B cell (primary cell): ENCODE results near the gene TRNP1. TPM values are rescaled to one million over a fixed set of nuclear protein-coding genes. Genes with fewer than 3 reads are reported as not detected.

Experiments
- ATAC-seq: fragments of 200-7000 bp; cut with Tn5 transposase; one replicate; pipeline ENCODE4 v1.10.0; 2021; ENCODE audit warnings: low read depth, mild to moderate bottlenecking, moderate number of reproducible peaks, moderate library complexity
- CTCF ChIA-PET: fragments of 350-600 bp; sonication (Branson Sonifier 250); formaldehyde crosslinking; loops from one replicate; lab custom pipeline; 2021; ENCODE audit warnings: antibody characterized with exemption, inconsistent platforms; lab: Charles Lee
- POLR2A ChIA-PET: fragments of 350-600 bp; sonication (Branson Sonifier 250); formaldehyde crosslinking; loops from one replicate; lab custom pipeline; 2021; ENCODE audit warnings: antibody characterized with exemption; lab: Charles Lee
- DNase-seq: peaks from one replicate; pipeline ENCODE4 v3.0.0; 2013
- H2AFZ ChIP-seq: 2 replicates; pipeline ENCODE4 v1.6.1; 2012; ENCODE audit warnings: mild to moderate bottlenecking, low read depth, low read length; ENCODE audit not compliant: insufficient read depth, poor library complexity, severe bottlenecking
- H3K27ac ChIP-seq, 2 donors: 1 replicate in 1 of 2; 2 replicates in 1 of 2; pipeline ENCODE4 v1.5.1; 2012 to 2013; ENCODE audit warnings: low read length in 2 of 2, mild to moderate bottlenecking in 2 of 2, moderate library complexity in 1 of 2
- H3K27me3 ChIP-seq, 4 experiments: fragments of 200-600 bp in 1 of 4; sonication (generic) in 1 of 4; replicated peaks in 1 of 4; 1 replicate in 2 of 4; 2 replicates in 2 of 4; pipeline versions ENCODE4 v1.6.1 to v1.7.0; 2013 to 2016; ENCODE audit warnings: low read length in 3 of 4, mild to moderate bottlenecking in 2 of 4, mixed read lengths in 1 of 4, moderate library complexity in 1 of 4; ENCODE audit not compliant: insufficient read depth in 4 of 4, control insufficient read depth in 3 of 4; ENCODE audit errors: control extremely low read depth in 1 of 4
- H3K36me3 ChIP-seq, 2 experiments: replicated peaks in 1 of 2; 1 replicate in 1 of 2; 2 replicates in 1 of 2; pipeline versions ENCODE4 v1.6.1 to v1.7.1; 2013; ENCODE audit warnings: low read length in 1 of 2; ENCODE audit not compliant: insufficient read depth in 2 of 2, control insufficient read depth in 1 of 2; ENCODE audit errors: control extremely low read depth in 1 of 2, extremely low read depth in 1 of 2
- H3K4me1 ChIP-seq, 2 donors: fragments of 200-600 bp in 1 of 2; sonication (generic) in 1 of 2; 1 replicate in 1 of 2; 2 replicates in 1 of 2; pipeline versions ENCODE4 v1.5.1 to v1.6.1; 2013 to 2017; ENCODE audit warnings: low read length in 2 of 2; ENCODE audit not compliant: control insufficient read depth in 2 of 2, insufficient read depth in 2 of 2
- H3K4me2 ChIP-seq: replicated peaks from 2 replicates; pipeline ENCODE3; 2012; ENCODE audit warnings: mild to moderate bottlenecking, low read depth, low read length; ENCODE audit not compliant: poor library complexity, severe bottlenecking
- H3K4me3 ChIP-seq, 5 experiments: fragments of 200-600 bp in 1 of 5; sonication (generic) in 1 of 5; 1 replicate in 3 of 5; 2 replicates in 2 of 5; pipeline versions ENCODE4 v1.5.1 to v1.7.0; 2011 to 2016; ENCODE audit warnings: low read length in 4 of 5, mild to moderate bottlenecking in 4 of 5, low read depth in 2 of 5, control low read depth in 1 of 5, moderate library complexity in 1 of 5; ENCODE audit not compliant: insufficient read depth in 1 of 5; ENCODE audit errors: control extremely low read depth in 1 of 5, extremely low read depth in 1 of 5
- H3K79me2 ChIP-seq: fragments of 200-600 bp; sonication (generic); one replicate; pipeline ENCODE4 v1.6.0; 2016; ENCODE audit warnings: low read length; ENCODE audit not compliant: control insufficient read depth, insufficient read depth
- H3K9ac ChIP-seq: fragments of 200-600 bp; sonication (generic); 2 replicates; pipeline ENCODE4 v1.6.1; 2017; ENCODE audit warnings: mild to moderate bottlenecking, low read length, moderate library complexity
- H3K9me3 ChIP-seq, 3 donors: one replicate each; pipeline versions ENCODE4 v1.6.1 to v1.7.1; 2013; ENCODE audit warnings: low read length in 2 of 3; ENCODE audit not compliant: control insufficient read depth in 2 of 3, insufficient read depth in 1 of 3; ENCODE audit errors: control extremely low read depth in 1 of 3
- H4K20me1 ChIP-seq: 2 replicates; pipeline ENCODE4 v1.6.0; 2012; ENCODE audit warnings: mild to moderate bottlenecking, low read length; ENCODE audit not compliant: insufficient read depth, control insufficient read depth, poor library complexity, severe bottlenecking
- H3K27ac Mint-ChIP-seq: one replicate; pipeline ENCODE4 v1.8.0; 2021; ENCODE audit warnings: mixed read lengths
- H3K27me3 Mint-ChIP-seq: one replicate; pipeline ENCODE4 v1.8.0; 2021; ENCODE audit warnings: mixed read lengths
- H3K4me1 Mint-ChIP-seq: one replicate; pipeline ENCODE4 v1.8.0; 2021; ENCODE audit warnings: mixed read lengths
- H3K4me3 Mint-ChIP-seq: one replicate; pipeline ENCODE4 v1.8.0; 2021; ENCODE audit warnings: mixed read lengths
- H3K9me3 Mint-ChIP-seq: one replicate; pipeline ENCODE4 v1.8.0; 2022; ENCODE audit warnings: mixed read lengths; ENCODE audit not compliant: insufficient read depth
- EZH2 ChIP-seq: IDR thresholded peaks from 2 replicates; pipeline ENCODE4 v1.6.1; 2012; ENCODE audit warnings: borderline replicate concordance, low read depth, mild to moderate bottlenecking, moderate library complexity, low read length; ENCODE audit not compliant: insufficient read depth, poor library complexity, severe bottlenecking
- WGBS: methylation state at CpG from one replicate; pipeline ENCODE4 v1.1.5; 2013; ENCODE audit warnings: missing lambda C conversion rate; ENCODE audit not compliant: insufficient coverage; 5-methylcytosine and 5-hydroxymethylcytosine counted together
- intact Hi-C: fragments of 100-400 bp; cut with micrococcal nuclease; formaldehyde crosslinking; loops from one replicate; pipeline ENCODE4 v1.10.0; 2022
- polyA plus RNA-seq: library from polyadenylated mRNA; depleted of rRNA; stranded (reverse); fragments of >200 nt; gene quantifications from 2 replicates; pipeline ENCODE4 v1.2.3, GENCODE V29; 2012
- total RNA-seq, 2 donors: library from RNA; stranded (reverse); fragments of 120-200 nt in 1 of 2; gene quantifications; 1 replicate in 1 of 2; 2 replicates in 1 of 2; pipeline versions ENCODE4 v1.2.3 to v1.2.4, GENCODE V29; 2013 to 2022
- TF ChIP-seq, protein P1 (sequence below): fragments of 200-600 bp; IDR thresholded peaks from one replicate; pipeline ENCODE4 v1.8.0; 2022; ENCODE audit warnings: antibody characterized with exemption, mild to moderate bottlenecking

Gene TRNP1
- total and polyA plus RNA-seq, 2 donors (not counting 1 experiment from before 2014, with no cell fraction given) = 0.54 to 2.3 TPM

DNA sequence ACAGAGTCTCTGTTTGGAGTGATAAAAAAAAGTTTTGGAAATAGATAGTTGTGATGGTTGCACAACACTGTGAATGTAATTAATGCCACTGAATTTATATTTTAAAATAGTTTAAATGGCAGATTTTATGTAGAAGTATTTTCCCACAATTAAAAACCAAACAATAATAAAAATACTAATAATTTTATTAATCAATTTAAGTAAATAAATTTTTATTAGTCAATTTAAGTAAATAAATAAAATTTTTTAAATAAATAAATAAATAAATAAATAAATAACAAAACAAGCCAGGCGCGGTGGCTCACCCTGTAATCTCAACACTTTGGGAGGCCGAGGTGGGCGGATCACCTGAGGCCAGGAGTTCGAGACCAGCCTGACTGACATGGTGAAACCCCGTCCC is 28.3 kb upstream of the TRNP1 start:
- Histone ChIP-seq H4K20me1 (no peaks in the 10 kb centered on the region), H3K79me2 (no peaks in the 10 kb centered on the region), H2AFZ (no peak overlapping the region), H3K4me2 (no peak overlapping the region), H3K4me3 (no peak overlapping the region), H3K27me3 (peaks cover 0 to 18% (median 1%) of the 10 kb centered on the region in 4 experiments), H3K9ac (no peak overlapping the region), H3K36me3 (no peaks in the 10 kb centered on the region), H3K4me1 (peaks cover 4 to 7% of the 10 kb centered on the region in 2 donors), H3K27ac (no peak overlapping the region), H3K9me3 (no peaks in the 10 kb centered on the region)
- Mint-ChIP-seq H3K9me3 (no peaks in the 10 kb centered on the region), H3K27ac (no peak overlapping the region), H3K27me3 (peaks cover 32% of the 10 kb centered on the region), H3K4me3 (no peak overlapping the region), H3K4me1 (peaks cover 5% of the 10 kb centered on the region)
- intact Hi-C loops = no loop called here
- TF ChIP-seq, protein P1, sequence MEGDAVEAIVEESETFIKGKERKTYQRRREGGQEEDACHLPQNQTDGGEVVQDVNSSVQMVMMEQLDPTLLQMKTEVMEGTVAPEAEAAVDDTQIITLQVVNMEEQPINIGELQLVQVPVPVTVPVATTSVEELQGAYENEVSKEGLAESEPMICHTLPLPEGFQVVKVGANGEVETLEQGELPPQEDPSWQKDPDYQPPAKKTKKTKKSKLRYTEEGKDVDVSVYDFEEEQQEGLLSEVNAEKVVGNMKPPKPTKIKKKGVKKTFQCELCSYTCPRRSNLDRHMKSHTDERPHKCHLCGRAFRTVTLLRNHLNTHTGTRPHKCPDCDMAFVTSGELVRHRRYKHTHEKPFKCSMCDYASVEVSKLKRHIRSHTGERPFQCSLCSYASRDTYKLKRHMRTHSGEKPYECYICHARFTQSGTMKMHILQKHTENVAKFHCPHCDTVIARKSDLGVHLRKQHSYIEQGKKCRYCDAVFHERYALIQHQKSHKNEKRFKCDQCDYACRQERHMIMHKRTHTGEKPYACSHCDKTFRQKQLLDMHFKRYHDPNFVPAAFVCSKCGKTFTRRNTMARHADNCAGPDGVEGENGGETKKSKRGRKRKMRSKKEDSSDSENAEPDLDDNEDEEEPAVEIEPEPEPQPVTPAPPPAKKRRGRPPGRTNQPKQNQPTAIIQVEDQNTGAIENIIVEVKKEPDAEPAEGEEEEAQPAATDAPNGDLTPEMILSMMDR = no peak
- TF ChIP-seq EZH2 = no peak
- 90% methylated on average over 5 of the region's 6 CpGs for WGBS
- ATAC-seq = no peak
- ChIA-PET CTCF (no interaction called here), POLR2A (no interaction called here)
- no peak for DNase-seq

- intact Hi-C loops = no loop called here
- Histone ChIP-seq H4K20me1 (no peaks in the 10 kb centered on the region), H3K27ac (no peak overlapping the region), H2AFZ (no peak overlapping the region), H3K4me2 (no peak overlapping the region), H3K4me1 (peaks cover 2 to 3% of the 10 kb centered on the region in 2 donors), H3K9ac (no peak overlapping the region), H3K27me3 (peaks cover 0 to 18% (median 1%) of the 10 kb centered on the region in 4 experiments), H3K36me3 (no peaks in the 10 kb centered on the region), H3K4me3 (no peak overlapping the region), H3K79me2 (no peaks in the 10 kb centered on the region), H3K9me3 (no peaks in the 10 kb centered on the region)
- Mint-ChIP-seq H3K27ac (no peak overlapping the region), H3K27me3 (peaks cover 34% of the 10 kb centered on the region), H3K9me3 (no peaks in the 10 kb centered on the region), H3K4me3 (no peak overlapping the region), H3K4me1 (peaks cover 1% of the 10 kb centered on the region)
- 100% methylated on average over 1 of the region's 9 CpGs for WGBS
- TF ChIP-seq, protein P1 = no peak
- no peak for TF ChIP-seq EZH2
- ATAC-seq (no peak), DNase-seq (no peak)
- CTCF ChIA-PET = interaction anchor here (0.6 to 1.0 kb wide), 2 partner anchors 32 to 254 kb away, joined by 3 read pairs; no protein-coding TSS in a partner anchor
- POLR2A ChIA-PET = no interaction called here
Measured at GRCh38 chr1:26965628-26966027, 27.9 kb upstream of the TRNP1 start.
